Trophoblast cell (in vitro differentiated cells and primary cell): Measurements from ENCODE around the gene CCNQ.

ENCODE experiments used
- DNase-seq, 2 donors: peaks; one replicate each; pipeline ENCODE4 v3.0.0-alpha.2; 2016
- H2AFZ ChIP-seq: 2 replicates; pipeline ENCODE4 v1.6.1; 2013; ENCODE audit warnings: low read length, moderate library complexity, mild to moderate bottlenecking; ENCODE audit not compliant: insufficient read depth, poor library complexity
- H2AK5ac ChIP-seq: 2 replicates; pipeline ENCODE4 v1.6.1; 2013; ENCODE audit warnings: mild to moderate bottlenecking, low read length
- H2BK120ac ChIP-seq: 2 replicates; pipeline ENCODE4 v1.6.1; 2013; ENCODE audit warnings: low read length, mild to moderate bottlenecking, moderate library complexity; ENCODE audit not compliant: insufficient read depth, poor library complexity
- H2BK12ac ChIP-seq: 2 replicates; pipeline ENCODE4 v1.6.1; 2013; ENCODE audit warnings: mild to moderate bottlenecking, low read length, moderate library complexity
- H2BK5ac ChIP-seq: 2 replicates; pipeline ENCODE4 v1.6.1; 2013; ENCODE audit warnings: low read length, low read depth, moderate library complexity, mild to moderate bottlenecking; ENCODE audit not compliant: poor library complexity
- H3K14ac ChIP-seq: 2 replicates; pipeline ENCODE4 v1.6.1; 2013; ENCODE audit warnings: mild to moderate bottlenecking, low read length
- H3K18ac ChIP-seq: 2 replicates; pipeline ENCODE4 v1.6.1; 2013; ENCODE audit warnings: mild to moderate bottlenecking, low read length
- H3K23ac ChIP-seq: 2 replicates; pipeline ENCODE4 v1.6.1; 2013; ENCODE audit warnings: low read length
- H3K27ac ChIP-seq: 2 replicates; pipeline ENCODE4 v1.5.1; 2013; ENCODE audit warnings: low read depth, mild to moderate bottlenecking, inconsistent platforms, low read length, moderate library complexity
- H3K27me3 ChIP-seq: 2 replicates; pipeline ENCODE4 v1.6.1; 2013; ENCODE audit warnings: inconsistent platforms, mild to moderate bottlenecking, low read length, moderate library complexity; ENCODE audit not compliant: insufficient read depth
- H3K36me3 ChIP-seq, 2 experiments: 1 replicate in 1 of 2; 2 replicates in 1 of 2; pipeline ENCODE4 v1.6.1; 2013; ENCODE audit warnings: low read length in 2 of 2, mild to moderate bottlenecking in 2 of 2, moderate library complexity in 1 of 2; ENCODE audit not compliant: insufficient read depth in 2 of 2, control insufficient read depth in 1 of 2
- H3K4ac ChIP-seq: 2 replicates; pipeline ENCODE4 v1.6.1; 2013; ENCODE audit warnings: low read depth, mild to moderate bottlenecking, low read length, moderate library complexity
- H3K4me1 ChIP-seq, 2 experiments: 1 replicate in 1 of 2; 2 replicates in 1 of 2; pipeline ENCODE4 v1.6.1; 2013; ENCODE audit warnings: low read length in 2 of 2, mild to moderate bottlenecking in 2 of 2, moderate library complexity in 1 of 2; ENCODE audit not compliant: insufficient read depth in 2 of 2, control insufficient read depth in 1 of 2
- H3K4me2 ChIP-seq: 2 replicates; pipeline ENCODE4 v1.6.1; 2013; ENCODE audit warnings: inconsistent platforms, mild to moderate bottlenecking, low read length, moderate library complexity
- H3K4me3 ChIP-seq: 2 replicates; pipeline ENCODE4 v1.5.1; 2013; ENCODE audit warnings: mild to moderate bottlenecking, low read depth, low read length, inconsistent platforms
- H3K79me1 ChIP-seq: one replicate; pipeline ENCODE4 v1.6.1; 2013; ENCODE audit warnings: low read length
- H3K79me2 ChIP-seq: 2 replicates; pipeline ENCODE4 v1.6.1; 2013; ENCODE audit warnings: low read length, mild to moderate bottlenecking; ENCODE audit not compliant: control insufficient read depth, insufficient read depth, poor library complexity
- H3K9ac ChIP-seq: 2 replicates; pipeline ENCODE4 v1.6.1; 2013; ENCODE audit warnings: mild to moderate bottlenecking, low read length
- H3K9me3 ChIP-seq: 2 replicates; pipeline ENCODE4 v1.6.1; 2013; ENCODE audit warnings: low read depth, mild to moderate bottlenecking, control low read depth, inconsistent platforms, low read length; ENCODE audit not compliant: insufficient read depth
- H4K12ac ChIP-seq: 2 replicates; pipeline ENCODE4 v1.6.1; 2013; ENCODE audit warnings: low read depth, mild to moderate bottlenecking, low read length, moderate library complexity
- H4K8ac ChIP-seq: 2 replicates; pipeline ENCODE4 v1.6.1; 2013; ENCODE audit warnings: low read depth, mild to moderate bottlenecking, low read length, moderate library complexity
- H4K91ac ChIP-seq: one replicate; pipeline ENCODE4 v1.6.1; 2013; ENCODE audit warnings: low read depth, mild to moderate bottlenecking, low read length, moderate library complexity
- WGBS: extraction: QIAGEN DNeasy Blood & Tissue Kit; methylation state at CpG from one replicate; pipeline ENCODE4 v1.1.7; 2013; ENCODE audit warnings: missing lambda C conversion rate; ENCODE audit not compliant: insufficient read length, insufficient coverage; ENCODE audit errors: extremely low coverage; 5-methylcytosine and 5-hydroxymethylcytosine counted together

Gene CCNQ

DNA sequence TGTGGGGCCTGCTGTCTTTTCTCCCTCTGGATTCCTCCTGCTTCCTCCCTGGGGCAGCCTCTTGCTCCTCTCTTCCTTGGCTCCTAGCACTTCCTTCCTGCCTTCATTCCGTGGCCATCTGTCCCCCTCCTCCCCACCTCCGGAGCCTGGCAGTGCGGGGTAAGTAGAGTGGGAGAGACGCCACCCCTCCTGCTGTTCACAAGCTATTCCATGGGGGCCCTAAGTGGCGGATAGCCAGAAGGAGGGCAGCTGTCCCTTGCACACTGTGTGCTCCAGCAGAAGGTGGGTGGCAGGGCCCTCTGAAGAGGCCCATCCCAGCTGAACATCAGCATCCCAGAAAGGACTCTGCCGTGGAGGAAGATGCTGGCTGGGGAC is 27.4 kb downstream of the CCNQ start:
- Histone ChIP-seq H3K36me3 (no peaks in the 10 kb centered on the region), H2BK12ac (no peak overlapping the region), H3K4me1 (no peaks in the 10 kb centered on the region), H3K4me2 (no peak overlapping the region), H4K91ac (no peak overlapping the region), H2AK5ac (no peak overlapping the region), H3K27ac (no peak overlapping the region), H3K4ac (no peak overlapping the region), H2AFZ (no peak overlapping the region), H4K8ac (no peak overlapping the region), H2BK5ac (no peak overlapping the region), H3K79me1 (no peaks in the 10 kb centered on the region), H2BK120ac (no peak overlapping the region), H3K14ac (no peak overlapping the region), H4K12ac (no peak overlapping the region), H3K27me3 (no peaks in the 10 kb centered on the region), H3K9ac (no peak overlapping the region), H3K4me3 (no peak overlapping the region), H3K23ac (no peak overlapping the region), H3K9me3 (no peaks in the 10 kb centered on the region), H3K79me2 (no peaks in the 10 kb centered on the region), H3K18ac (no peak overlapping the region)
- DNase-seq: no peak
- WGBS: no CpG with 5 or more reads among the region's 6 CpGs

DNA sequence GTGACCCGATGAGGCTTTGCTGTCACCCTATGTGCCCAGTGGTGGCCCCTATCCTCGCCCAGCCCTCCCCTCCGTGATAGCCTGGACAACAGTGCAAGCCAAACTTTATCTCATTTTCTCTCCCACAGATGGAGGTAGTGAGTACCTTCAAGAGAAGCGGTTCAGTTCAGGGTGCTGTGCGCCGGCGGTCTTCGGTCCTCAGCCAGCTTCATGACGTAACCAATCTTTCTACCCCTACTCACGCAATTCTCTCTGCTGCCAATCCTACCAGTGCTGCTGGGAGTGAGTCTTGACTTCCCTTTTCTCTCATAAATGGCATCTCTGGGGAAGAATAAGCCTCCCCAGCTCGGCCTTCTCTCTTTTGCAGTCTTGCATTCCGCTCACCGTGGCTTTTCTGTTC is 29.5 kb downstream of the CCNQ start:
- Histone ChIP-seq H3K4ac (no peak overlapping the region), H3K9ac (no peak overlapping the region)
- no CpG with 5 or more reads among the region's 13 CpGs for WGBS

DNA sequence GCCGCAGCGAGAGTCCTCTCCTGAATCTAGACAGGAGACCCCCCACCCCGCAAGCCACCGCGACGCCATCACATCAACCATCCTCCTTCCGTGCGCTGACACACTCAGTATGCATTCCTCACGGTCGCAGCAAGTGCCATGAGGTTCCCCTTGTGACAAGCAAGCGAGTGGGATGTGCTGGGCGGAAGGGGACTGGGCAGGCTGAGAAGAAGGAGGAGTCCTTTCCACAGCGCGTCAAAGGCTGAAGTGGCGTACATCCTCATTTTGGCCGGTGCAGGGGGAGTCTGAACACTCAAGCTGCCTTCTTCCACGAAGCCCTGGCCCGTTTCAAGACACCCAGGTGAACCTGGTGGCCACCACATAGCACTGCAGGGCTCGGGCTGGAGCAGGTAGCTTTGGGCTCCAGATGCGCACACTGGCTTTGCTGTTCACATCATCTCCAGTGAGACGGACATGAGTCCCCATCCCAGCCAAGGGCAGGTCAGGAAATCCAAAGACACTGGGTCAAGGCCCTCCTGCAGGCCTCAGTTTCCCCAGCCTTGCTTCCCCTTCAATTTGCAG is 30.4 kb downstream of the CCNQ start:
- H3K9me3 ChIP-seq: no peaks in the 10 kb centered on the region
- no peak overlapping the region for H2AFZ ChIP-seq
- H3K4me2 ChIP-seq: no peak overlapping the region
- H3K9ac ChIP-seq: no peak overlapping the region
- H3K4me1 ChIP-seq: peaks cover 0 to 2% of the 10 kb centered on the region in 2 experiments
- no peaks in the 10 kb centered on the region for H3K36me3 ChIP-seq
- H2BK12ac ChIP-seq: no peak overlapping the region
- H3K79me2 ChIP-seq: no peaks in the 10 kb centered on the region
- no peak overlapping the region for H3K4ac ChIP-seq
- H3K27ac ChIP-seq: no peak overlapping the region
- no peak overlapping the region for H4K91ac ChIP-seq
- peak overlapping the region; percentile 28 for H4K12ac ChIP-seq
- H3K79me1 ChIP-seq: no peaks in the 10 kb centered on the region
- H3K14ac ChIP-seq: no peak overlapping the region
- H3K27me3 ChIP-seq: no peaks in the 10 kb centered on the region
- no CpG with 5 or more reads among the region's 21 CpGs for WGBS
- no peak overlapping the region for H2BK120ac ChIP-seq
- no peak overlapping the region for H3K18ac ChIP-seq
- H2BK5ac ChIP-seq: no peak overlapping the region
- H3K4me3 ChIP-seq: no peak overlapping the region
- no peak for DNase-seq
- no peak overlapping the region for H4K8ac ChIP-seq
- H3K23ac ChIP-seq: no peak overlapping the region
- H2AK5ac ChIP-seq: no peak overlapping the region

More for the DNA sequence above, 29.5 kb downstream of the CCNQ start:
- Histone ChIP-seq H2AK5ac (no peak overlapping the region), H2BK5ac (no peak overlapping the region), H4K12ac (no peak overlapping the region), H2BK12ac (no peak overlapping the region), H3K27ac (no peak overlapping the region), H2AFZ (no peak overlapping the region), H4K8ac (no peak overlapping the region), H3K4me2 (no peak overlapping the region), H4K91ac (no peak overlapping the region), H3K79me2 (no peaks in the 10 kb centered on the region), H3K79me1 (no peaks in the 10 kb centered on the region), H3K18ac (no peak overlapping the region), H3K27me3 (no peaks in the 10 kb centered on the region), H3K23ac (no peak overlapping the region), H2BK120ac (no peak overlapping the region), H3K4me1 (no peaks in the 10 kb centered on the region), H3K4me3 (no peak overlapping the region), H3K36me3 (no peaks in the 10 kb centered on the region), H3K14ac (no peak overlapping the region), H3K9me3 (no peaks in the 10 kb centered on the region)
- DNase-seq: no peak

DNA sequence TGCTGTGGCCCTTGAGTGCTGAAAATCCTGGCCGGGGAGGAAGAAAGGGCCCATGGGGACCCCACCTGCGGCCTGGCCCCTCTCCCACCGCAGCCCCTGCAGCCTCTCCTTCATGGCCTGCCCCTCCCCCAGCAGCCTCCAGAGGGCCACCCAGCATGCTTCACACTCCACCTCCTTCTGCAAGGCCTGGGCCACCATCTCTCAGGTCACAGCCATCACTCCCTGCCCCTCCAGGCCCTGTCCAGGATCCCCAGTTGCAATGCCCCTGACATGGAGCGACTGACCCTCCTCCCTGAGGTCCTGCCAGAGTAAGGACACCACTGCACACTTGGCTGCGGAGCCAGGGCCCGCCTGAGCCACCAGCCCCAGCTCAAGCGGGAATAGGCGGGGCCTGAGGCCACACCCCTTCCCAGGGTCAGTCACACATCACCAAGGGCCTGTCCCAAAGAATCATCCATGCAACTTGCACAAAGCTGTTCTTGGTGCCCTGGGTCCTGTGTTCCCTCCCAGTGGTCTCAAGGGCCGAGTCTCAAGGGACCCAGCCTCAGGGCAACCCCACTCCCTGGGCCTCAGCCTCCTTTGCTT is 32.9 kb downstream of the CCNQ start:
- Histone ChIP-seq H3K4ac (no peak overlapping the region), H3K4me3 (no peak overlapping the region)

More for the DNA sequence above, 32.9 kb downstream of the CCNQ start:
- Histone ChIP-seq H3K27me3 (no peaks in the 10 kb centered on the region), H3K36me3 (no peaks in the 10 kb centered on the region), H3K4me1 (peaks cover 0 to 2% of the 10 kb centered on the region in 2 experiments), H3K18ac (no peak overlapping the region), H3K79me2 (no peaks in the 10 kb centered on the region), H4K91ac (no peak overlapping the region), H2BK5ac (no peak overlapping the region), H4K12ac (no peak overlapping the region), H2BK120ac (no peak overlapping the region), H2AK5ac (no peak overlapping the region), H3K9me3 (peaks cover 5% of the 10 kb centered on the region), H2AFZ (no peak overlapping the region), H3K23ac (no peak overlapping the region), H3K27ac (no peak overlapping the region), H2BK12ac (no peak overlapping the region), H3K79me1 (no peaks in the 10 kb centered on the region), H3K9ac (no peak overlapping the region), H4K8ac (no peak overlapping the region), H3K4me2 (no peak overlapping the region), H3K14ac (no peak overlapping the region)
- no peak for DNase-seq
- no CpG with 5 or more reads among the region's 9 CpGs for WGBS
